ENCODE data around the gene FOXR1.
"Not testable (repeated sequence)": the region's sequence is repeated elsewhere in the genome, so short reads cannot be mapped to it uniquely, and the experiment has no call there.

Gene FOXR1

DNA sequence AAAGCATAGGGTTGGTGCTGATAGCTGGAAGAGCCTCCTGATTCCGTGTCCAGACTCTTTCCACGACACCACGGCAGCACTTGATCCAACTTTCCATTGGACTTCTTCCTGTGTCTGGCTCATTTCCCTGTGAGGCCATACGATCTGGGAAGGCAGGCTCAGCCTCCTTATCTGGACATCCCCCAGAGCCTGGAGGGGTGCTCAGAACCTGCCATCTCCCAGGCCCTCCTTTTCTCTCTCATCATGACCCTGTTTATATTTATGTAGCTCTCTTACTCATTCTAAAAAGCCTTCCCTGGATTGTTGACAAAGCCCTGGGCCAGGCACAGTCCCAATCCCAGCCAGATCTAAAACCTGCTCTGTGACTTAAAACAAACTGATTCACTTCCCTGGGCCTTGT is 38.1 kb upstream of the FOXR1 start:
- no peaks in the 10 kb centered on the region for H3K36me3 Mint-ChIP-seq (ENCODE audit: low read depth)
- peaks cover 12% of the 10 kb centered on the region for H3K4me1 Mint-ChIP-seq (ENCODE audit: low read depth)
- H3K27me3 Mint-ChIP-seq (ENCODE audit: low read depth) = peaks cover 5% of the 10 kb centered on the region
- H3K27ac Mint-ChIP-seq = no peak overlapping the region
- no peaks in the 10 kb centered on the region for H3K9me3 Mint-ChIP-seq
- no peak overlapping the region for H3K4me3 Mint-ChIP-seq

DNA sequence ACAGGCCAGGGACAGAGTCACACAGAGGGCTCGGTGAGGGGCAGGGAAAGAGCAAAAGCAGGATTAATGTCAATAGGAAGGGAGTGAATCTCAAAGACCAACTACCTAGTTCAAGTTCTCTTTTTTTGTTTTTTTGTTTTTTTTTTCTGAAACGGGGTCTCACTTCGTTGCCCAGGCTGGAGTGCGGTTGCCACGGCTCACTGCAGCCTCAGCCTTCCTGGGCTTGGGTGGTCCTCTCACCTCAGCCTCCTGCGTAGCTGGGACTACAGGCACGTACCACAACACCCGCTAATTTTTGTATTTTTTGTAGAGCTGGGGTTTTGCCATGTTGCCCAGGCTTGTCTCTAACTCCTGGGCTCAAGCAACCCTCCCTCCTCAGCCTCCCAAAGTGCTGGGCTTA is 36.2 kb upstream of the FOXR1 start:
- Mint-ChIP-seq H3K4me1 (ENCODE audit: low read depth) (peaks cover 20% of the 10 kb centered on the region), H3K27me3 (ENCODE audit: low read depth) (peaks cover 8% of the 10 kb centered on the region), H3K4me3 (no peak overlapping the region)

DNA sequence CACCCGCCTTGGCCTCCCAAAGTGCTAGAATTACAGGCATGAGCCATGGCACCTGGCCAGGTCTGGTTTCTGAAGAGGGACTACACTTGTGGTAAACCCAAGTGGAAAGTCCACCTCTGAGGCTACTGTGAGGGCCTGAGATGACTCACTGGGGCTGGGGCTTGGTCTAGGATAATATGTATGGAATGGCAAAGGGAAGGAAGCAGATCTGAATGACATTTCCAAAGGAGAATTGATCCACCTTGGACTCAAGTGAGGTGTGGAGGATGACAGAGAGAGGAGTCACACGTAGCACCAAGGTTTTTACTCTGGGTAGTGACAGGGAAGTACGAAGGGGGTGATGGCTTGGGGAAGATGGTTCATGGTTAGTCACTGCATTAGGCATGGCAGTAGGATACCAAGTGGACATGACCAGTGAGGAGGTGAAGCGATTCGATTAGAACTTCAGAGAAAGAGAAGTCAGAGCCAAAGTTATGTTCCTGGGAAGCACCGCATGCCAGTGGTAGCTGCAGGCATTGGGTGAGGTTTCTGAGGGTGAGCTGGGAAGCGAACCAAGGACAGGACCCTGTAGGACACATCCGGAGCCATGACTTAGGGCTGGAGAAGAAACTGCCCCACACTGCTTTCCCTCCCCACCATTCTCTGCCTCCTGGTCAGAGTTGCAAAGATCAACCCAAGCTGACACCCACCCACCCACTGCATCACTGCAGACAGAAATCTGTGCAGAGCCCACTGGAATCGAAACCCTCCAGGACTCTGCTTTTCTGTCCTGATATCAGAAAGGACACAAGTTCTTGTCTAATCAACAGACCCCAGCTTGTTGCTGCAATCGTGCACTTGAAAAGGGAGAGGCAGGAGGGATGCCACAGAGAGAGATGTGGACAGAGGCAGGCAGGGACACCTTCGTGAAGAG is 32.8 kb upstream of the FOXR1 start:
- Mint-ChIP-seq H3K4me1 (ENCODE audit: low read depth) (peaks cover 25% of the 10 kb centered on the region), H3K27me3 (ENCODE audit: low read depth) (peaks cover 4% of the 10 kb centered on the region), H3K36me3 (ENCODE audit: low read depth) (no peaks in the 10 kb centered on the region), H3K4me3 (peak overlapping the region; percentile 25), H3K9me3 (no peaks in the 10 kb centered on the region), H3K27ac (peak overlapping the region; percentile 45)

More for the DNA sequence above, 36.2 kb upstream of the FOXR1 start:
- no peaks in the 10 kb centered on the region for H3K36me3 Mint-ChIP-seq (ENCODE audit: low read depth)
- no peak overlapping the region for H3K27ac Mint-ChIP-seq
- no peaks in the 10 kb centered on the region for H3K9me3 Mint-ChIP-seq

DNA sequence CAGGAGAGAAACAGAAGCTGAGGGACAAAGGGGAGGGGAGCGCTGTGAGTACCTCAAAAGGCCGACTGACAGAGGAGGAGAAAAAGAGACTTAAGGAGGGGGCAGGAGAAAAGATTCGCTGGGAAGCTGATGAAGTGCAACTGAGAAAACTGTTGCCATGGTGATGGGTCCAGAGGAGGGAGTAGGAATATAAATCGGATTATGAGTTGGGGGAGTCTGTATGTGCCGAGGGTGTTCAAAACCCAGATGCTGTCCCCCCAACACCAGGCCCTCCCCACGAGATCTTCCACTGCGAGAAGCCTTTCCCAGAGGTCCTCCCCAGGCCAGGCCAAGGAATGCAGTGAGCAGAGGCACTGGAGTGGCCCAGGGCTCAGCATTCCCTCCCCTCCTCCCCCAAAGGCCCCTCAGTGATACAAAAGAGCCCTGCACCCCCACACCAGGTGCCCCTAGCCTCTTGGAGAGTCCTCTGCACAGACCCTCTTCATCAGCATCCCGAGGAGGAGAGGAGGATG is 32.1 kb upstream of the FOXR1 start:
- H3K4me1 Mint-ChIP-seq (ENCODE audit: low read depth) = peaks cover 25% of the 10 kb centered on the region
- H3K27ac Mint-ChIP-seq = peak overlapping the region; percentile 45
- peaks cover 4% of the 10 kb centered on the region for H3K27me3 Mint-ChIP-seq (ENCODE audit: low read depth)
- peak overlapping the region; percentile 25 for H3K4me3 Mint-ChIP-seq
- no peaks in the 10 kb centered on the region for H3K36me3 Mint-ChIP-seq (ENCODE audit: low read depth)
- H3K9me3 Mint-ChIP-seq = no peaks in the 10 kb centered on the region

DNA sequence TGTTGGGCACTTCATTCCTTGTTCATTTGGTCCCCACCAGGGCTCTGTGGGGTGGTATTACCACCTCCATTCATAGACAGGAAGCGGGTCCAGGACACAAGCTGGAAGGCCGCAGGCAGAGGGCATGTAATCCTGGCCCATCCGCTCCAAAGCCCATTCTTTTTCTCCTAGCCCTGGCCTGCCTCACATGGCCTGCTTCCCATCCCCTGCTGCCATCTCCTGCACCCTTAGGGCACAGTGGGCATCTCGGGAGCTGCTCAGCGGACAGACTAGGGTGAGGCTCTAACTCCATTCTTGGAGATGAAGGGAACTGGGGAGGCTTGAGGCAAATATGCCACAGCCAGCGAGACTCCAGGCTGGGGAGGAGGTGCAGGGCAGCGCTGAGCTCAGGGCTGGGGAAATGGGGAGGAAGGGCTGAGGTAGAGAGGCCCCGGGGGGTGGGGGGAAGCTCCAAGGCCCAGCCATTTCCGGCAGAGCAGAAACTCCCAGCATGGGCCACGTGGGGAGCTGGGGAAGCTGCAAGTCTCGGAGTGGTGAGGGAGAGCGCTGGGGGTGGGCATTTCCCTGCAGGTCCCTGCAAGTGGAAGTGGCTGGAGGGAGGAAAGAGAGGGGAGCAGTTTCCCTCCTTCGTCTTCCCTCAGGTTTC is 31.5 kb upstream of the FOXR1 start:
- H3K4me1 Mint-ChIP-seq (ENCODE audit: low read depth) = peaks cover 25% of the 10 kb centered on the region
- no peak overlapping the region for H3K4me3 Mint-ChIP-seq
- H3K36me3 Mint-ChIP-seq (ENCODE audit: low read depth) = no peaks in the 10 kb centered on the region
- H3K27me3 Mint-ChIP-seq (ENCODE audit: low read depth) = peaks cover 4% of the 10 kb centered on the region
- H3K9me3 Mint-ChIP-seq = no peaks in the 10 kb centered on the region
- H3K27ac Mint-ChIP-seq = peak overlapping the region; percentile 67

DNA sequence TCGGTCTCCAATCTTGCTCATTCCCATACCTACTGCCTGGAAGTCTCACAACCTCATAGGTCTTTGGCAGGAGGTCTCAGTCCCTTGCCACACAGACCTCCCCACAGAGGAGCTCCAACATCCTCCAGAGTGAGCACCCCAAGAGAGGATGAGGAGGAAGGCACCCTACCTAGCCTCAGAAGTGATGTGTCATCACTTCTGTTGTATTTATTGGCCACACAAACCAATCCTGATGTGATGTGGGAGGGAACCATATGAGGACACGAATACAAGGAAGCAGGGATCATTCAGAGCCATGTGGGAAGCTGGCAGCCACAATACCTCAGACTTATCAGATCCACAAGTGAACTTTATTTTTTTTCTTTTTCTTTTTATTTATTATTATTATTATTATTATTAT is 24.5 kb upstream of the FOXR1 start:
- peaks cover 28% of the 10 kb centered on the region for H3K27me3 Mint-ChIP-seq (ENCODE audit: low read depth)
- no peak overlapping the region for H3K27ac Mint-ChIP-seq
- H3K4me1 Mint-ChIP-seq (ENCODE audit: low read depth) = peaks cover 3% of the 10 kb centered on the region
- no peaks in the 10 kb centered on the region for H3K36me3 Mint-ChIP-seq (ENCODE audit: low read depth)
- H3K4me3 Mint-ChIP-seq = no peak overlapping the region
- no peaks in the 10 kb centered on the region for H3K9me3 Mint-ChIP-seq

DNA sequence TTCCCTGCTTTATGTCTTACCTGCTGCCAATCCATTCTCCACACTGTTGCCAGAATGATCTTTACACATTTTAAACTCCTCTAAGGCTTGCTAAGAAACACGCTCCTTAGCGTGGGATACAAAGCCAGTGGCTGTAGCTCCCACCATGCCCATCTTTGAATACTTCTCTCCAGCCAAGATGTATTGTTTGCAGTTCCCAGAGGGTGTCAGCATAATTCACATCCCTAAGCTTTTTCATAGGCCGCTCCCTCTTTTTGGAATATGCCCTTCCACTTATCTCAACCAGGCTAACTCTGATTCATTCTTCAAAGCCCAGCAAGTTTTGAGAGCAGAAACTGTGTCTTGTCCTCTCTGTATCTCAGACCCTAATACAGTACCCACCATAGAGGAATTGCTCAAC is 23.6 kb upstream of the FOXR1 start:
- Mint-ChIP-seq H3K9me3 (no peaks in the 10 kb centered on the region), H3K4me3 (no peak overlapping the region), H3K27ac (no peak overlapping the region), H3K27me3 (ENCODE audit: low read depth) (peaks cover 33% of the 10 kb centered on the region), H3K36me3 (ENCODE audit: low read depth) (no peaks in the 10 kb centered on the region), H3K4me1 (ENCODE audit: low read depth) (peaks cover 3% of the 10 kb centered on the region)

DNA sequence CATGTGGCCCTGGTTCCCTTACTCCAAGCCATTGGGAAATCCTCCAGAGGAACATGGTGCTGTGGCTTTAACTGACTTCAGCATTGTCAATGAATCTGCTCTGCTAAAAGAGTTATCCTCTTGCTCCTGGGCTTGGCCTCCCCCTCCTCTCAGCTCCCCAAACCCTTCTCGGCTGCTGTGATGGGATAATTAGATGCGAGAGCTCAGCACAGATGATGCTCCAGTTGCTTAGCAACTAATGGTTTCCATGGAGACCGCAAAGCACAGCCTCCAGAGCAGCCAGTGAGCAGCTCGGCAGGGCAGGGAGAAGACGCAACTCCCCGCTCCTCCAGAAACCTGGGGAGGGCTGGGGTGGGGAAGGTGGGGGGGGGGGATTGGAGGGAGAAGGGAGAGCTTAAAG is 18.3 kb upstream of the FOXR1 start:
- Mint-ChIP-seq H3K4me1 (ENCODE audit: low read depth) (peaks cover 3% of the 10 kb centered on the region), H3K36me3 (ENCODE audit: low read depth) (no peaks in the 10 kb centered on the region), H3K27me3 (ENCODE audit: low read depth) (peaks cover 30% of the 10 kb centered on the region), H3K27ac (no peak overlapping the region), H3K9me3 (no peaks in the 10 kb centered on the region), H3K4me3 (no peak overlapping the region)

DNA sequence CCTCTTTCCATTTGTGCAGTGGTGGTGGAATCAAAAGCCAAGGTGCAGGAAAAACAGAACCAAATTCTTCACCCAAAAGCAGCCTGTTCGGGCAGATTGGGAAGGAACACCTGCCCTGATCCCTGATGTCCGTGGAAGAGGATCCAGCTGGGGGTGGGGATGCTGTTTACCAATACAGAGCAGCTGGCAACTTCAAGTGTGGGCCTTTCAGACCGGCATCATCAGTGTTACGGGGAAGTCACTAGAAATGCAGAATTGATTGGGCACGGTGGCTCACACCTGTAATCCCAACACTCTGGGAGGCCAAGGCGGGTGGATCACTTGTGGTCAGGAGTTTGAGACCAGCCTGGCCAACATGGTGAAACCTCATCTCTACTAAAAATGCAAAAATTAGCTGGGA is 17.6 kb upstream of the FOXR1 start:
- peaks cover 28% of the 10 kb centered on the region for H3K27me3 Mint-ChIP-seq (ENCODE audit: low read depth)
- H3K4me3 Mint-ChIP-seq; H3K27ac Mint-ChIP-seq; H3K9me3 Mint-ChIP-seq; H3K4me1 Mint-ChIP-seq (ENCODE audit: low read depth); H3K36me3 Mint-ChIP-seq (ENCODE audit: low read depth): not testable (repeated sequence)

DNA sequence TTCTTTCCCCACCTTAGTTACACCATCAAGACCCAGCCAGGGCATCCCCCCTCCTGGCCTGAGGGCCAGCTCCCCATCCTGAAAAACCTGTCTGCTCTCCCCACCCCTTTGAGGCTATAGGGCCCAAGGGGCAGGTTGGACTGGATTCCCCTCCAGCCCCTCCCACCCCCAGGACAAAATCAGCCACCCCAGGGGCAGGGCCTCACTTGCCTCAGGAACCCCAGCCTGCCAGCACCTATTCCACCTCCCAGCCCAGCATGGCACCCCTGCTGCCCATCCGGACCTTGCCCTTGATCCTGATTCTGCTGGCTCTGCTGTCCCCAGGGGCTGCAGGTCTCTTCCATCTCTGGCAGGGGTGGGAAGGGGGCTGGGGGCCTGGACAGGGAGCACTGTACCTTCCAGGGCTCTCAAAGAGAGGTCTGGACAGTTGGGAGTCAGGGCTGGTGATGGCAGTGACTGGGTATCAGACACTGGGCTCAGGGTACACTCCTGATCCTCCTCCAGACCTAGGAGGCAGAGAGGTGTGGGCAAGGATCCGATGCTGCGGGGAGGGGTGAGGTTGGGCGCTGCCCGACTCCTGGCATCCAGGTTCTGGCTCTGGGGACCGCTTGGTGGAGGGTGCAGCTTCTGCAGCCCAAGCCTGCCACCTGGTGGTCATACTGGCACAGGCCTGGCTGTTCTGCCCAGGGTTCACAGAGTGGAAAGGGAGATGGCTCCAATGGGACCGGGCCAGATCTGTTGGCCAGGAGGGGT is 15.3 kb upstream of the FOXR1 start, which contains the start of gene UPK2:
UPK2 (plus strand) TSS at position 205 of the 753 bp plus-strand sequence; CDS start at position 258, 53 bp downstream.
- Mint-ChIP-seq H3K9me3 (no peaks in the 10 kb centered on the region), H3K36me3 (ENCODE audit: low read depth) (no peaks in the 10 kb centered on the region), H3K27me3 (ENCODE audit: low read depth) (peaks cover 28% of the 10 kb centered on the region), H3K4me1 (ENCODE audit: low read depth) (peaks cover 3% of the 10 kb centered on the region), H3K4me3 (no peak within 1 kb of the TSS), H3K27ac (no peak within 1 kb of the TSS)

DNA sequence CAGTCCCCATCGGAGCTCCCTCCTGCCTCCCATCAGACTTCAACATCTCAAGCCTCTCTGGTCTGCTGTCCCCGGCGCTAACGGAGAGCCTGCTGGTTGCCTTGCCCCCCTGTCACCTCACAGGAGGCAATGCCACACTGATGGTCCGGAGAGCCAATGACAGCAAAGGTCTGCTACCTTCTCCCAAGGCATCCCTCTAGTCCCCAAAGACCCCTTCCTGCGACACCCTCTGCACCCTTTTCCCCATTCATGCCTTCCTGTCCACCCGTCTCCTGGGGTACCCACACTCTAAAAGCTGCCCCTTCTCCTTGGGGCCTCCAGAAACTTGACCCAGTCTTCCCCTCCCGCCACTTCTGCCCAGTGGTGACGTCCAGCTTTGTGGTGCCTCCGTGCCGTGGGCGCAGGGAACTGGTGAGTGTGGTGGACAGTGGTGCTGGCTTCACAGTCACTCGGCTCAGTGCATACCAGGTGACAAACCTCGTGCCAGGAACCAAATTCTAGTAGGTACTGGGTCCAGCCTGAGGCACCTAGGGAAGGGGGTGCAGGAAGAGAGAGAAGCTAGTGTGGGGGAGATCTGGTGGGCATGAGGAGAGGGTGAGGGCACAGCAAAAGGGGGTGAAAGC is 14.6 kb upstream of the FOXR1 start:
- Mint-ChIP-seq H3K4me3 (no peak overlapping the region), H3K36me3 (ENCODE audit: low read depth) (no peaks in the 10 kb centered on the region), H3K27ac (no peak overlapping the region), H3K9me3 (no peaks in the 10 kb centered on the region), H3K27me3 (ENCODE audit: low read depth) (peaks cover 25% of the 10 kb centered on the region), H3K4me1 (ENCODE audit: low read depth) (peaks cover 3% of the 10 kb centered on the region)

DNA sequence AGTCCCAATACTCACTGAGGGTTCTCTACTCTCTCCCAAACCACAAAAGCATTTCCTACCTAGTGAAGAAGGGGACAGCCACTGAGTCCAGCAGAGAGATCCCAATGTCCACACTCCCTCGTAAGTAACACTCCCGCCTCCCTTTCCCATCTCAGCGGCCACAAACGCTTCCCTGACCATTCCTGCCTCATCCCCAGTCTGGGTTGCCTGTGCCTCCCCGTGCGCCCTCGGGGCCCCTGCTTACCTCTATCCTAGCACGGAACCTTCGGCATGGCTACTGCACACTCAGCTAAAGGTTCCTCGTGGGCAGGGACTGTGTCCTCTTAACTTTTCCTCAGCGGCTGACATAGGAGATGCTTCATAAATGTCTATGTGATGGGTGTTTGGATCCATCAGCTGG is 14.0 kb upstream of the FOXR1 start:
- Mint-ChIP-seq H3K27ac (no peak overlapping the region), H3K27me3 (ENCODE audit: low read depth) (peaks cover 24% of the 10 kb centered on the region), H3K36me3 (ENCODE audit: low read depth) (no peaks in the 10 kb centered on the region), H3K9me3 (no peaks in the 10 kb centered on the region), H3K4me3 (no peak overlapping the region), H3K4me1 (ENCODE audit: low read depth) (peaks cover 3% of the 10 kb centered on the region)

DNA sequence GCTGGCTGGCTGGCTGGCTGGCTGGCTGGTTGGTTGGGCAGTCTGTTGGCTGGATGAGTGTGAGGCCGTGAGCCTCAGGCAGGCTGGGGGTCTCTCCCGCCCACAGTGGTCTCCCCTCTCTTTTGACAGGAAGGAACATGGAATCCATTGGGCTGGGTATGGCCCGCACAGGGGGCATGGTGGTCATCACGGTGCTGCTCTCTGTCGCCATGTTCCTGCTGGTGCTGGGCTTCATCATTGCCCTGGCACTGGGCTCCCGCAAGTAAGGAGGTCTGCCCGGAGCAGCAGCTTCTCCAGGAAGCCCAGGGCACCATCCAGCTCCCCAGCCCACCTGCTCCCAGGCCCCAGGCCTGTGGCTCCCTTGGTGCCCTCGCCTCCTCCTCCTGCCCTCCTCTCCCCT is 13.6 kb upstream of the FOXR1 start:
- H3K36me3 Mint-ChIP-seq (ENCODE audit: low read depth) = no peaks in the 10 kb centered on the region
- no peak overlapping the region for H3K27ac Mint-ChIP-seq
- H3K4me3 Mint-ChIP-seq = no peak overlapping the region
- peaks cover 20% of the 10 kb centered on the region for H3K27me3 Mint-ChIP-seq (ENCODE audit: low read depth)
- H3K4me1 Mint-ChIP-seq (ENCODE audit: low read depth) = peaks cover 3% of the 10 kb centered on the region
- no peaks in the 10 kb centered on the region for H3K9me3 Mint-ChIP-seq

DNA sequence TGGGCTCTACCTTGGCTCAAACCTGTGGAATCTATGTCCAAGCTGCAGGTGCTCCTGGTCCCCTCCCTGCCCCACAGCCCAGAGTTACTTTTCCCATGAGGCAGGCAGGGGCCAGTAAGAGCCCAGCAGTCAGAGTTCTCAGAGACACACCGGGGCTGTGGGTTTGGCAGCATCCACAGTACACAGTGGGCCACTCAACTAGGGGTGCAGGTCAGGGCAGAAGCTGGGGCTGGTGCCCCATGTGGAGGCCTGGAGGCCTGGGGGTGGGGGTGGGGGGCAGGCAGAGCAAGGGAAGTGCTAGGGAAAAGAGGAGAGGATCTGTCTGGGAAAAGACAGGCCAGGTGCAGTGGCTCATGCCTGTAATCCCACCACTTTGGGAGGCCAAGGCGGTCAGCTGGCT is 13.0 kb upstream of the FOXR1 start:
- H3K4me1 Mint-ChIP-seq (ENCODE audit: low read depth) = peaks cover 3% of the 10 kb centered on the region
- H3K9me3 Mint-ChIP-seq = no peaks in the 10 kb centered on the region
- H3K4me3 Mint-ChIP-seq = no peak overlapping the region
- no peak overlapping the region for H3K27ac Mint-ChIP-seq
- peaks cover 20% of the 10 kb centered on the region for H3K27me3 Mint-ChIP-seq (ENCODE audit: low read depth)
- no peaks in the 10 kb centered on the region for H3K36me3 Mint-ChIP-seq (ENCODE audit: low read depth)
